Astrocyte of the cerebellum (primary cell): ENCODE results near the gene ITIH5.

Source experiments
- DNase-seq: peaks from one replicate; pipeline ENCODE4 v3.0.0-alpha.2; 2011; ENCODE audit warnings: low read depth
- H3K4me3 ChIP-seq: 2 replicates; pipeline ENCODE4 v1.5.1; 2011; ENCODE audit warnings: mild to moderate bottlenecking, low read depth, low read length, moderate library complexity
- in situ Hi-C: cut with HindIII; loops from 2 replicates; pipeline ENCODE4 v1.10.0; 2017; ENCODE audit warnings: low sequenced_read_pairs
- TF ChIP-seq, protein P1 (sequence below): IDR thresholded peaks from 2 replicates; pipeline ENCODE4 v1.5.1; 2012; ENCODE audit warnings: low read length, low read depth, moderate library complexity, mild to moderate bottlenecking; ENCODE audit errors: missing control alignments

Gene ITIH5

DNA sequence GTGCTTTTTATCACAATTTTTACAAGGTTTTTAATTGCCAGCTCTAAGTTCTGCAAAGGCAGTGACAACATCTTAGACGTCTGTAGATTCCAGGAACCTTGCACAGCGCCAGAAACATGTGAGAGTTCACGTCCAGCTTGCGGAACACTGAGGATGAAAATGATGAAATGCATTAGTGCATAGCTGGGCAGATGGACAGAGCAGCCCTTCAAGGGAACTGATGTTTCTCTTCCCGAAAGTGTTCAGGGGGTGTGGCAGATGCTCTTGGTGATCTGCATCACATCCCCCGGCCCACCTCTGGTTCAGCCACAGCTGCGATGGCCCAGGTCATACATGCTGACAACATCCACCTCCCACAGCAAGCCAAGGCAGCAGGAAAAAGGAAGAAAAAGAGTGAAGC, 40.9 kb downstream of the ITIH5 start:
- TF ChIP-seq, protein P1, sequence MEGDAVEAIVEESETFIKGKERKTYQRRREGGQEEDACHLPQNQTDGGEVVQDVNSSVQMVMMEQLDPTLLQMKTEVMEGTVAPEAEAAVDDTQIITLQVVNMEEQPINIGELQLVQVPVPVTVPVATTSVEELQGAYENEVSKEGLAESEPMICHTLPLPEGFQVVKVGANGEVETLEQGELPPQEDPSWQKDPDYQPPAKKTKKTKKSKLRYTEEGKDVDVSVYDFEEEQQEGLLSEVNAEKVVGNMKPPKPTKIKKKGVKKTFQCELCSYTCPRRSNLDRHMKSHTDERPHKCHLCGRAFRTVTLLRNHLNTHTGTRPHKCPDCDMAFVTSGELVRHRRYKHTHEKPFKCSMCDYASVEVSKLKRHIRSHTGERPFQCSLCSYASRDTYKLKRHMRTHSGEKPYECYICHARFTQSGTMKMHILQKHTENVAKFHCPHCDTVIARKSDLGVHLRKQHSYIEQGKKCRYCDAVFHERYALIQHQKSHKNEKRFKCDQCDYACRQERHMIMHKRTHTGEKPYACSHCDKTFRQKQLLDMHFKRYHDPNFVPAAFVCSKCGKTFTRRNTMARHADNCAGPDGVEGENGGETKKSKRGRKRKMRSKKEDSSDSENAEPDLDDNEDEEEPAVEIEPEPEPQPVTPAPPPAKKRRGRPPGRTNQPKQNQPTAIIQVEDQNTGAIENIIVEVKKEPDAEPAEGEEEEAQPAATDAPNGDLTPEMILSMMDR: no peak
- in situ Hi-C loops: no loop called here
- DNase-seq: no peak
- no peak overlapping the region for H3K4me3 ChIP-seq

DNA sequence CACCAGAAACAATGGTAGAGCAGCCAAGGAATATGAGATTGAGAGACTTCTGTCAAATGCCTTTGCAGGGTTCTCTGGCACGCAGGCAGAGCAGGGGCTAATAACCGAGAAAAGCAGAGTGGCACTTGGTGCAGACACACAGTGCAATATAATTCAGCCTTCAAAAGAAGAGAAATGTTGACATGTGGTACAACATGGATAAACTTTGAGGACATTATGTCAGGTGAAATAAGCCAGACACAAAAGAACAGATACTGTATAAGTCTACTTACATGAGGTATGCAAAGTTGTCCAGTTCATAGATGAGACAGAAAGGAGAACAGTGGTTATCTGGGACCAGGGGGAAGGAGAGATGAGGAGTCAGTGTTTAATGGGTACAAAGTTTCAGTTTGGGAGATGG, 41.8 kb downstream of the ITIH5 start:
- H3K4me3 ChIP-seq: no peak overlapping the region
- TF ChIP-seq, protein P1: no peak
- DNase-seq: no peak
- in situ Hi-C loops: no loop called here

DNA sequence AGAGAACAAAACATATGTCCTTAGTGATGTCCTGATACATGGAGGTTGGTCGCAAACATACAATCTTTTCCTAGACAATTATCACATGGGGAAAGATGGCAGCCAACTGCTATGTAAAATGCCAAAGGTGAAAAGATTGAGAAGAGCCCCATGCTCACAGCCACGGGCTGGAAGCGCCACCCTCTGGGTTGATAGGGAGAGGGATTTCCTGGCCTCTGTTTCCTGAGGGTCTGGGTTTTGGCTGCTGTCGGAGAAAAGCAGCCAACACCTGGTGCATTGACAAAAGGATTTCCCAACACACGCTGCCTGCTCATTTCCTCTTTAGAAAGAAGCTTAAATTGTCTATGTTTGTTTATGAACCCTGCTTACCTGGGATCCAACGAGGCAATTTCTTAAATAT, 43.8 kb downstream of the ITIH5 start:
- in situ Hi-C loops: no loop called here
- no peak overlapping the region for H3K4me3 ChIP-seq
- no peak for DNase-seq
- TF ChIP-seq, protein P1: no peak

DNA sequence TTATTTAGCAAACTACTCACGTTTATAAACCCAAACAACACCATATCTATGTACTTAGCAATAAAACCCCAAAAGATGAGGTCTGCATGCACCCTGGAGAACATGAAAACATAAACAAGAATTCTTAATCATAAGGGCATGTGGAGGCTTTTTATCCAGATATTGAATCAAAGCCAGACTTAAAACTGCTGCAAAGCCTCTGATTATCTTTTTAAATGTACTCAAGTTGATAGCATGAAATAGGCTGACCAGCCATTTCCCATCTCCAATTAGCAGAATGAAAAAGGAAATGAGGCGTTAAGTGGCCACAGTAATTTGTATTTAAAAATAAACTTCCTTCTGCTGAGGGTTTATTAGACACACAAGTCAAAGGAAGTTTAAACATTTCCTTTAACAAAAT, 48.3 kb downstream of the ITIH5 start:
- no peak for DNase-seq
- no peak overlapping the region for H3K4me3 ChIP-seq
- TF ChIP-seq, protein P1: no peak
- in situ Hi-C loops: no loop called here

DNA sequence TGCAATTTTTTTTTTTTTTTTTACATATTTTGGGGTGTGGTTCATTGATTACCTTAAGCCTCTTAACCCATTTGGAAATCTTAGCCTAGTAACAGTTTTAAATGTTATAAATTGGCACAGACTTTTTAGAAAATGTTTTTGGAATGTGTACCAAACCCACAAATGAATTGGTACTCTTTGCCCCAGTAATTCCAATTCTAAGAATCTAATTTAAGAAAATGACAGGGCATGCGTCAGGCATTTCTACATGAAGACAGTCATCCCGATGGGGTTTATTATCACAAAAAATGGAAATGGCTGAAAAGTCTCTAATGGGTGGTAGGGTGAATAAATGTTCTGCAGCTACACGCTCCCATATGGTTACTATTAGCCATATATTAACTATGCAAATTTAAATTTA, 54.9 kb downstream of the ITIH5 start:
- in situ Hi-C loops: loop anchor here (5.0 kb wide), 1 partner anchor 35 kb away; no protein-coding TSS in a partner anchor
- no peak overlapping the region for H3K4me3 ChIP-seq
- TF ChIP-seq, protein P1: no peak
- DNase-seq: no peak

DNA sequence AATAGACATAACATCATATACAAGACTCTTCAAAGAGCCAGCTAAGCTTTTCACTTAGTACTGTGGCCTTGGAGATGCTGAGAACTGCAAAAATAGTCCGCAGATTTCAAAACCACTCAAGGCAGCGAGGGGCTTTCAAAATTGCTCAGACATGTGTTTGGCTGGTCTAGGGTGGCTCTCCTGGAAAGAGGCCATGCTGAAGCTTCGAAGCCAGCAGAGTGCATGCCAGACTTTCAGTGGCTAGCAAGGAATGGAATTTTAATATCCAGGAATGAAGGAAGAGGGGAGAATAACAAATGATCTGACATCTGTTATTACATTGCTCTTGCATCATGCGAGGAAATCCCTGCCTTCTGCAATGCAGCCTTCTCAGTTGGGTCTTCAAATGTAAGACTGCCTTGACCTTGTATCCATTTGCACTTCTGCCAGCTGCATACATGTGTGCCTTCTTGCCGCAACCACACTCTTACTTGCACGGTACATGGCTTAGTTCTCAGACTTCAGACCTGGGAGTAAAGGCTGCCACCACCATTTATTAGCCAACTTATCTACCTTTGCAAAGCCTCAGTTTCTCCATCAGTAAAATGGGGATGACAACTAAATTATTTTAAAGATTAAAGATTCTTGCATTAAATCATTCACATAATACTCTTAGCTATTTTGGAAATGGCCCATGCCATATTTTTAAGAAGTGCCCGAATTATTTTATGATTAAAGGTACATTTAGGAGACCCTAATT, 55.9 kb downstream of the ITIH5 start:
- TF ChIP-seq, protein P1: no peak
- no peak overlapping the region for H3K4me3 ChIP-seq
- DNase-seq: peak; percentile 55
- in situ Hi-C loops: loop anchor here (5.0 kb wide), 1 partner anchor 36 kb away; no protein-coding TSS in a partner anchor
